Measurements from ENCODE around the gene ADAM12.

The ADAM12 gene

GRCh38 chr10:126332576-126332975 lies 55.7 kb downstream of the ADAM12 start:
- H3K36me3 Mint-ChIP-seq (ENCODE audit: low read depth): no peaks in the 10 kb centered on the region
- H3K4me1 Mint-ChIP-seq (ENCODE audit: low read depth): no peaks in the 10 kb centered on the region
- no peak overlapping the region for H3K27ac Mint-ChIP-seq
- H3K9me3 Mint-ChIP-seq: no peaks in the 10 kb centered on the region
- no peak overlapping the region for H3K4me3 Mint-ChIP-seq
- no peaks in the 10 kb centered on the region for H3K27me3 Mint-ChIP-seq (ENCODE audit: low read depth)

GRCh38 chr10:126331101-126331500 lies 57.2 kb downstream of the ADAM12 start:
- H3K9me3 Mint-ChIP-seq: no peaks in the 10 kb centered on the region
- no peak overlapping the region for H3K4me3 Mint-ChIP-seq
- no peak overlapping the region for H3K27ac Mint-ChIP-seq
- no peaks in the 10 kb centered on the region for H3K36me3 Mint-ChIP-seq (ENCODE audit: low read depth)
- H3K4me1 Mint-ChIP-seq (ENCODE audit: low read depth): no peaks in the 10 kb centered on the region
- H3K27me3 Mint-ChIP-seq (ENCODE audit: low read depth): no peaks in the 10 kb centered on the region

DNA sequence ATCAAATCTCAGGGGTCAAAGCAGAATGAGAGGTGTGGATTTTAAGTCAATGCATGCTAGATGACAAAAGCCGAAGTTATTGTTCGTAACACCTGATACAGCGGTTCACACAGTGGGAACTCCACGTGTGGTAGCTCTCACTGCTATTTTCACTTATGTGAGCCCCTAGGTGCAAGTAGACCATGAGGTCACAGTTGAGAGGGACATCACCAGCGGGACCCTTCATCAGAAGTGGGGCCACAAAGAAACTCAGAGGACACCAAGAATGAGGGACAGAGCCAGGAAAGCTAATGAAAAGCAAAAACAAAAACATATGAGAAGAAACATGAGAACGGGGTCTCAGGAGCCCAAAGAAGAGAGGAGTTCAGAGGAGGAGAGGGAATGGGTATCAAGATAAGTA lies 63.5 kb downstream of the ADAM12 start:
- Mint-ChIP-seq H3K27me3 (ENCODE audit: low read depth) (no peaks in the 10 kb centered on the region), H3K9me3 (no peaks in the 10 kb centered on the region), H3K27ac (no peak overlapping the region), H3K4me1 (ENCODE audit: low read depth) (no peaks in the 10 kb centered on the region), H3K4me3 (no peak overlapping the region), H3K36me3 (ENCODE audit: low read depth) (no peaks in the 10 kb centered on the region)

DNA sequence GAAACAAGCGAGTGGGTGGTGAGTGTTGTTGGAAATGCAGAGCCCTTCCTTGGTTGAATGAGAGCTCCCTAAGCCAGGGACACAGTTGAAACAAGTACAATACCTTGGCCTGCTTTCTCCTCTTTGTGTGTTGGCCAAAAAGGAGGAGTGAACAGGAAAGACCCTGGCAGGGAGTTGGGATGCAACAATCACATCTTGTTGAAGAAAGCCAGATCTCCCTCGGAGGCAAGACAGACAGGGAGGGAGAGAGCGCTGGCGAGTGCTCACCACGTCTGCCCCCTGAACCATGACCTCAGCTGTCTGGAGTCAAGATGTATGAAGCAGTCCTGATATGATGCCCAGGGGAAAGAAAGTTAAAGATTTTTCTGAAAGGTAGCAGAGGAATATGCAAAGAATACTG lies 66.8 kb downstream of the ADAM12 start:
- Mint-ChIP-seq H3K36me3 (ENCODE audit: low read depth) (no peaks in the 10 kb centered on the region), H3K4me1 (ENCODE audit: low read depth) (no peaks in the 10 kb centered on the region), H3K27me3 (ENCODE audit: low read depth) (no peaks in the 10 kb centered on the region), H3K9me3 (no peaks in the 10 kb centered on the region), H3K27ac (no peak overlapping the region), H3K4me3 (no peak overlapping the region)

DNA sequence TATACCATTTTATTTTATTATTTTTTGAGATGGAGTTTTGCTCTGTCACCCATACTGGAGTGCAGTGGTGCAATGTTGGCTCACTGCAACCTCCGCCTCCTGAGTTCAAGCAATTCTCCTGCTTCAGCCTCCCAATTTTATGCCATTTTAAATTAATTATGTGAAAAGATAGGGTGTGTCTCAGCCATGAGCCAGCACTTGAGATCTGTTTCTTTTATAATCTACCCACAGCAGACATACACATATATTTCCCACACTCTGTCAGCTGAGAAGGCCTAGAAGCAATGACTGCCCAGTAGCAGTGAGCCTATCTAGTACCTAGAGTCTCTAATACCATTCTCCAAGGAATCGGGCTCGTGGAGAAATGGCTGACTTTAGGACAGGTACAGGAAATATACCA lies 70.5 kb downstream of the ADAM12 start:
- Mint-ChIP-seq H3K36me3 (ENCODE audit: low read depth) (no peaks in the 10 kb centered on the region), H3K4me3 (no peak overlapping the region), H3K27ac (no peak overlapping the region), H3K4me1 (ENCODE audit: low read depth) (no peaks in the 10 kb centered on the region), H3K27me3 (ENCODE audit: low read depth) (no peaks in the 10 kb centered on the region), H3K9me3 (peaks cover 3% of the 10 kb centered on the region)

DNA sequence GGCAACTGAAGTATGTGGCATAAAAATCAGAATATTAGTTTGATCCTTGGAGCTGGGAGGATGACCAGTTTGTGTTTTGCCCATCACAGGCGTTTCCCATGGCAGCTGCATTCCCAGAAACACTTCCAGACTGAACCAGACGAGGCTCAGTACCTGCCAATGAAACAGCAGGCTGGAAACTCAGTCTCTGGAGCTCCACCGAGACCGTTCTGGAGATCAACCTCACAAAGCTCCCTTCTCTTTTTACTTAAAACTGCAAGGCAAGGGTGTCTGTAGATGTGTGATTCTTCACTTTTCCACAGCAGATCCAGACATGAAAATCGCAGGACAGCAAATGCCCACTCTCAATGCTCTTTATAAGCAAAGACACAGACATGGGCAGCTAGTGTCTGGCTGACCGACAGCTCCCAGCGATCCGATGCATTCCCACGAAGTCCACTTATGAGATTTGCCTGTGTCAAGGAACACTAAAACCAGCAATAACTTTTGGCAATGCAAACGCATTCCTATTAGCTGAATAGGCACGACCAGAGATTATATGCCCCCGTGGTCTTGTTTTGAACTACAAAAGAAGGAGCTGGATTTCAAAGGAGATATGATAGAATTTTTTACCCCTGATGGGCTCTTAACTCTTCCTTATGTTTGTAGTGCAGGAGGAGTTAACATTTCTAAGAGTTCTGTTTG lies 72.6 kb downstream of the ADAM12 start:
- H3K4me3 Mint-ChIP-seq: no peak overlapping the region
- H3K9me3 Mint-ChIP-seq: peaks cover 3% of the 10 kb centered on the region
- H3K27me3 Mint-ChIP-seq (ENCODE audit: low read depth): no peaks in the 10 kb centered on the region
- H3K4me1 Mint-ChIP-seq (ENCODE audit: low read depth): no peaks in the 10 kb centered on the region
- H3K27ac Mint-ChIP-seq: no peak overlapping the region
- no peaks in the 10 kb centered on the region for H3K36me3 Mint-ChIP-seq (ENCODE audit: low read depth)

DNA sequence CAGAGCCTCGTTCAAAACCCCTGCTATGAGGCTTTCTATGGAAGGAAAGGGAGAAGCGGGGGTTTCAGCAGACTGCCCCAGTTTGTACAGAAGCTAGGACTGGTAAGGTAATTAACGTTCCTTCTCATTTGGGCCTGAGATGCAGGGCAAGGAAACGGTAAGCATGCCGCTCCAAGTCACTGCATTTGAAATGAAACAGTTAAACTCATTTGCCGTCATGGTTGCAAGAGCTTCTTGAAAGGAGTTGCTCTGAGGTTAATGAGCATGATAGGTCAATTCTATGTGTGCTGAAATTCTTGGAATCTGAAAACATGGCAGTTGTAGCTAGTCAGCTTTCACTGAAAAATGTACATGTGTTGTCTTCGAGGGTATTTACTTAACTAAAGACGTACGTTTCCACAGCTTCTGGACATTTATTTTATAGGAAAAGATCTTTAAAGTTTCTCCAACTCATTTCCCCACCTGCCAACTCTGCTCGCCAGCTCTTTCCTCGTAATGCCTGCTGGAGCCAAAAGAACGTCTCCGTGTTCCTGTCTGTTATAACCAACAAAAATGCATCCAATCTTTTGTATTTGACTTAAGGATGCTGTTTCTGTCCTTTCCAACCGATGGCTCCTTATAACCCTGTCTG lies 73.3 kb downstream of the ADAM12 start:
- Mint-ChIP-seq H3K4me1 (ENCODE audit: low read depth) (no peaks in the 10 kb centered on the region), H3K9me3 (peaks cover 3% of the 10 kb centered on the region), H3K27ac (no peak overlapping the region), H3K36me3 (ENCODE audit: low read depth) (no peaks in the 10 kb centered on the region), H3K4me3 (no peak overlapping the region), H3K27me3 (ENCODE audit: low read depth) (no peaks in the 10 kb centered on the region)

DNA sequence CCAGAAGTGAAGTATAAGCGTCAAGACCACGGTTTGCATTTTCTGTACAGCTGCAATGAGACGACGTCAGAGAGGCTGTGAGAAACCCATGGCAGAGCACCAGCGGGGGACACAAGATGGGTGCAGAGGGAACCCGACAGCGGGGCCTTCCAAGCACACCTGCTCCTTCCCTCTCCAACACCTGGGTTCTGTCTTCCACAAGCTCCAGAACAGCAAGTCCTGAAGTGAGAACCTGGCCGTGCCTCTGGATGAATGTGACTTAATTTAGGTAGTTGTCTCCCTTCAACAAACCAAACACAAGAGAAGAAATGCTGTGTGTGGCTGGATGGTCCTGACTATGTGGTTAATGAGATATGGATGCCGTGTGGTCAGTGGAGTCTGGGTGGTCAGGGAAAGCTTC lies 76.1 kb downstream of the ADAM12 start:
- Mint-ChIP-seq H3K36me3 (ENCODE audit: low read depth) (no peaks in the 10 kb centered on the region), H3K27ac (no peak overlapping the region), H3K4me1 (ENCODE audit: low read depth) (no peaks in the 10 kb centered on the region), H3K9me3 (peaks cover 3% of the 10 kb centered on the region), H3K27me3 (ENCODE audit: low read depth) (no peaks in the 10 kb centered on the region), H3K4me3 (no peak overlapping the region)

DNA sequence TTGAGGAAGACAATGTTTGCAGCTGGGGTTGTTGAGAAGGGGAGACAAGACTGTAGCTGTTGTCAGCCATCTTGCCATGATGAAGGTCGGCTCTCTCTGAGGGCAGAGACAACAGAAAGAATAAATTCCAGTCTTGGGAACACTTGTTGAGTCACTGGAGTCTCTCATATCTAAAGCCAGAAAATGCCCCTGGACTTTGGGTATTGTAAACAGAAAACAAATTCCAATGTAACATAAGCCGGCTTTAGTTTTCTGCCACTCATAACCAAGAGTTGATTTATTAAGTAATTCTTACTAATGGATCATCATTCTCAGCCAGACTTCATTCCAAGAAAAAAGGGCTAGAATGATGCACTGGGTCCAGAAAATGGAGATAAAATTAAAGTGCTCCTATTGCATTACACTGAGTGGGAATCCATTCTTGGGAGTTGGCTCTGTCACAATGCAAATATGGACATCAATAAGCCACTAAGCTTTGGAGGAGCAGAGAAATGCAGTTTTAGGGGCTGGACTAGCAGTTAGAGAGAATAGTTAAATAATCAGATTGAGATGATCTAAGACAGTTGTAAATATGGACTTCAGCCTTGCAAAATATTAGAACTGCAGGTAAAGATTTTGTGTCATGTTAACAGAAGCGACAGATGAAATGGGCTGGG lies 78.9 kb downstream of the ADAM12 start:
- Mint-ChIP-seq H3K36me3 (ENCODE audit: low read depth) (no peaks in the 10 kb centered on the region), H3K27me3 (ENCODE audit: low read depth) (no peaks in the 10 kb centered on the region), H3K27ac (no peak overlapping the region), H3K4me1 (ENCODE audit: low read depth) (no peaks in the 10 kb centered on the region), H3K9me3 (peaks cover 3% of the 10 kb centered on the region), H3K4me3 (no peak overlapping the region)

GRCh38 chr10:126302826-126303665 lies 85.2 kb downstream of the ADAM12 start:
- Mint-ChIP-seq H3K27ac (no peak overlapping the region), H3K36me3 (ENCODE audit: low read depth) (no peaks in the 10 kb centered on the region), H3K27me3 (ENCODE audit: low read depth) (no peaks in the 10 kb centered on the region)

DNA sequence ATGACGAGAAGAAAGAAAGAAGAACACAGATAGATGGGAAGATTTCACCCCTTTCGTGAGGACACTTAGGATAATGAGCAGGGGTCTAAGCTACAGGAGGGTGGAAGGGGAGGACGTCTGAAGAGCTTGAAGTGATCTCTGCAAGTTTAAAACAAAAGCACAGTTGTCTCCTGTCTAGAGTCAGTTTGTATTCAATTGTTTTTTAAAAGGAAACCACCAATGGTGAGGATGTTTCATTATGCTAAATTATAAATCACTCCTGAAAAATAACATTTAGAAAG lies 85.9 kb downstream of the ADAM12 start:
- H3K36me3 Mint-ChIP-seq (ENCODE audit: low read depth): no peaks in the 10 kb centered on the region
- H3K9me3 Mint-ChIP-seq: no peaks in the 10 kb centered on the region
- no peaks in the 10 kb centered on the region for H3K4me1 Mint-ChIP-seq (ENCODE audit: low read depth)
- no peak overlapping the region for H3K27ac Mint-ChIP-seq
- no peak overlapping the region for H3K4me3 Mint-ChIP-seq
- no peaks in the 10 kb centered on the region for H3K27me3 Mint-ChIP-seq (ENCODE audit: low read depth)

More at GRCh38 chr10:126302826-126303665, 85.2 kb downstream of the ADAM12 start:
- no peaks in the 10 kb centered on the region for H3K9me3 Mint-ChIP-seq
- H3K4me1 Mint-ChIP-seq (ENCODE audit: low read depth): no peaks in the 10 kb centered on the region
- no peak overlapping the region for H3K4me3 Mint-ChIP-seq

DNA sequence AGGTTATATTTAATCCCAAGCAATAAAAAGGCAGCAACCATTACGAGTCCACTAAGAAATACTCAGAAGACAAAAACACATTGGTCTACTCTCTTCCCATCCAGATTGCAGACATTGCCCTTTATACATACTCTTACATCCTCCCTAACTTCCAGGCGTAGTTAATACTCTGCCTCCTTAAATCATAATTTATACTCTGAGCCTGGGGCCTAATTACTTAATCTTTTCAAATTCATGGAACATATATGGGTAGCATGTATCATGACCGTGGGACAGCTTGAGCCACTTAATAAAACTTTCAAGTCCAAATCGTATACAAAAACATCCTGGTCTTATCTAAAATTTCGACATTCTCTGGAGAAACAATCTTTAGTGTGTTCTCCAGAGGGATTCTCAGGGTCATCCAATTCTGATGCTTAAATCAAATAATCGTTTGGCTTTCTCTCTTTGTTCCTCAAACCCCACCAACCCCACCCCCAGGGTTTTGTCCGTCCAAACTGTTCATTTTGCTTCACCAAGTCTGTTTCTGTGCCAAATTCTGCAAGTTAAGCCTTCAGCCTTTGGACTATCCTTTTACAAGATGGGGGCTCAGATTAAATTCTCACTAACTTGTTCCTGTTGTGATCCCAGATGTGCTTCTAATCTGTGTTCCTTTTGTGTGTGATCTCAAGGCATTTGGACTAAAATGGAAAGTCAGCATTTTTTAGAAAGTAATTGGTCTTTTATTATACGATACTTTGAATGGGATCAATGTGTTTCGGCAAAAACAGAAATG lies 86.4 kb downstream of the ADAM12 start:
- Mint-ChIP-seq H3K36me3 (ENCODE audit: low read depth) (no peaks in the 10 kb centered on the region), H3K27ac (no peak overlapping the region), H3K27me3 (ENCODE audit: low read depth) (no peaks in the 10 kb centered on the region), H3K4me1 (ENCODE audit: low read depth) (no peaks in the 10 kb centered on the region), H3K4me3 (no peak overlapping the region), H3K9me3 (no peaks in the 10 kb centered on the region)

DNA sequence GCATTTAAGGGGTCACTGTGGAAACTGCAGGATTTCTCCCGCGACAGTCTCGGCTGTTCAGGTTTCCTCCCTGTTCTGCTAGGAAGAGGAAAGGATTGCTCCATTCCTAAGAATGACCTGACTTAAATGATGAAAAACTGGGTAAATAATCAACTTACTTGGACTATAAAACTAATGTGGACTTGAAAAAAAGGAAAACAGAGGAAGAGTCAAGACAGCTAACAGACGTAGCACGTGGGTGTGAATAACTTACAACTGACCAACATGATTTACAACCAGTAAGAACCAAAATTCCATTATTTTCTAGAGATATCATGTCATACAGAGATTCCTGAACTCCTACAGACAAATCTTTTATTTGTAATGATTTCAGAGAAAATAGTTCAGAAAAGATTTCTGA lies 93.8 kb downstream of the ADAM12 start:
- Mint-ChIP-seq H3K4me1 (ENCODE audit: low read depth) (no peaks in the 10 kb centered on the region), H3K27ac (no peak overlapping the region), H3K36me3 (ENCODE audit: low read depth) (no peaks in the 10 kb centered on the region), H3K4me3 (no peak overlapping the region), H3K9me3 (no peaks in the 10 kb centered on the region), H3K27me3 (ENCODE audit: low read depth) (no peaks in the 10 kb centered on the region)

- Mint-ChIP-seq H3K27me3 (ENCODE audit: low read depth) (no peaks in the 10 kb centered on the region), H3K36me3 (ENCODE audit: low read depth) (no peaks in the 10 kb centered on the region), H3K4me1 (ENCODE audit: low read depth) (no peaks in the 10 kb centered on the region), H3K9me3 (no peaks in the 10 kb centered on the region), H3K4me3 (no peak overlapping the region), H3K27ac (no peak overlapping the region)
Observed at GRCh38 chr10:126290232-126290631, 98.0 kb downstream of the ADAM12 start.
